DOHH2 (cell line): ENCODE results near the gene C1RL.

Experiments
- CTCF ChIP-seq: fragments of 200-600 bp; sonication (generic); IDR thresholded peaks from one replicate; pipeline ENCODE4 v1.5.1; 2014; ENCODE audit warnings: antibody characterized with exemption, mild to moderate bottlenecking, low read depth, low read length; ENCODE audit not compliant: poor library complexity, severe bottlenecking
- EZH2phosphoT487 ChIP-seq: fragments of 200-600 bp; sonication (generic); IDR thresholded peaks from 2 replicates; pipeline ENCODE4 v1.6.1; 2017; ENCODE audit warnings: borderline replicate concordance, mild to moderate bottlenecking, antibody characterized with exemption, low read length, moderate library complexity, mixed read lengths

DNA sequence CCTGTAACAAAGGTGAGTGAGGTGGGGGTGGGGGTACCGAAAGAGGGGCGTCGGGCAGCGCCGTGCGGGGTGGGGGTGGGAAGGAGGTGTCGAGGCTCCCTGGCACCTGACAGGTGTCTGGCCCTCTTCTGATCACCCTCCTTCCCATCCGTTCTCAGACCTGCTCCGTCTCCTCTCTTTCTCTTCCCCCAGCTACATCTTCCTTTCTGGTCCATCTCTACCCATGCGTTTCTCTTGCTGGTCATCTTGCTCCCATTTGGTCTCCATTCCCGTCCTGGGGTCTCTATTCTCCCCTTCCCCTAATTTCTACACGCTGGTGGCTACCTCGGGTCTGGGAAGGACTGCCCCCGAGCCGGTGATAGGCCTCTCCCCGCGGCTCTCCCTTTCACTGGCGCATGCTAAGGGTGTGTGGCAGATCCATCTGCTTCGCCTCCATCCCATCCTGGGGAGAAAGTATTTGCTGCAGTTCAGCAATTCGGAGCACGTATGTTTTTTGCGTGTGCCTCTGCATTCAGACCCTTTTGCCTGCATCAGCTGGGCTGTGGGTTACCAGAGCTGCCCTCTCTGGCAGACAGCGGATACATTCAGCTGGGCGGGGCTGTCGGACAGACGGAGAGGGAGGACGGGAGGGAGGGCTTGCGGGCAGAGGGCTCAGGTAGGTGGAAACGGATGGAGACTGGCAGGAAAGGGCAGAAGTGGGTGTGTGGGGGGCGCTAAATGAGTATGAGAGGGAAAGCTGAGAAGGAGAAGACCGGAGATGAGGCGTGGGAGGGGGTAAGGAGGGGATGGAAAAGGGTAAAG is 21.9 kb upstream of the C1RL start:
- TF ChIP-seq CTCF, result no peak
- 0 out of 2 replicates have a peak, but pooled peaks have one; percentile 21 for TF ChIP-seq EZH2phosphoT487
